Left renal cortex interstitium (tissue), 4 donors: ENCODE measurements around the gene MYDGF. TPM values are rescaled to one million over a fixed set of nuclear protein-coding genes. Genes with fewer than 3 reads are reported as not detected.

Experiments
- DNase-seq, 4 donors: peaks; one replicate each; pipeline ENCODE4 v3.0.0-alpha.2; 2013; ENCODE audit warnings: low read depth in 4 of 4, low spot score in 2 of 4, missing footprints in 1 of 4
- polyA plus RNA-seq, 4 donors: library from polyadenylated mRNA; unstranded; fragments of 120-200 nt; gene quantifications; one replicate each; pipeline ENCODE4 v1.2.1, GENCODE V29; 2013; ENCODE audit not compliant: insufficient read length in 4 of 4

MYDGF gene
- polyA plus RNA-seq, 4 donors, result 71.6 to 103 (median 75.3) TPM

DNA sequence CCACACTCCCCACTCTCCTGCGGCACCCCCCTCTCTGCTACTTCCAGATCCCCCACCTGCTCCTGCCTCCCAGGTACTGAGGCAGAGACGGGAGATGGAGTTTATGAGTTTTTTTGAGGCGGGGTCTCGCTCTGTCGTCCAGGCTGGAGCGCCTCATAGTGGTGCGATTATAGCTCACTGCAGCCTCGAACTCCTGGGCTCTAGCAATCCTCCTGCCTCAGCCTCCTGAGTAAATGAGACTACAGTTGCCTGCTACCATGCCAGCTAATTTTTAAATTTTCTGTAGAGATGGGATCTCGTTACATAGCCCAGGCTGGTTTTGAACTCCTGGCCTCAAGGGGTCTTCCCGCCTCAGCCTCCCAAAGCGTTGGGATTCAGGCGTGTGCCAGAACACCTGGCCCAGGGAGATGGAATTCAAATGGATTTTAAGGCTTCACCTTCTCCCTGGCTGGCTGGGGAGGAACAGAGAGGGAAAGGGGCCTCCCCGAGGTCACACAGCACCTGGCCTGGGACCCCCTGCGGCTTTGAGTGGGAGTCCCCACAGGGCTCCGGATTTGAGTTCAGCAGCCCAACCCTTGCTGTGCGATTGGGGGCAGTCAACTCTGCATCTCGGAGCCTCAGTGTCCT, 50.4 kb downstream of the MYDGF start:
- no peak for DNase-seq

DNA sequence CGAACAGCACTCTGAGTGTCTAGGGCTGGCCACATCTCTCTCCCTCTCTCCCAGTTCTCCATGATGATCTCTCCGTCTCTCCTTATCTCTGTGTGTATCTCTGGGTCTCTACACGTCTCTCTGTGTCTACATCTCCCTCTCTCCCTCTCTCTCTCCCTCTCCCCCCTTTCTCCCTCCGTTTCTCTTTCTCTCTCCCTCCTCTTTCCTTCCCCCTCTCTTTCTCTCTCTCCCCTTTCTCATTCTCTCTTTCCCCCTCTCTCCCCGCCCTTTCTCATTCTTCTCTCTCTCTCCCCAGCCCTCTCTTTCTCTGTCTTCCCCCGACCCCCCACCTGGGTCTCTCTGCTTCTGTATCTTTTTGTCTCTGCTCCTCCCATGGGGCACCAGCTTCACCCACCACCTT, 52.1 kb downstream of the MYDGF start:
- DNase-seq, result no peak

DNA sequence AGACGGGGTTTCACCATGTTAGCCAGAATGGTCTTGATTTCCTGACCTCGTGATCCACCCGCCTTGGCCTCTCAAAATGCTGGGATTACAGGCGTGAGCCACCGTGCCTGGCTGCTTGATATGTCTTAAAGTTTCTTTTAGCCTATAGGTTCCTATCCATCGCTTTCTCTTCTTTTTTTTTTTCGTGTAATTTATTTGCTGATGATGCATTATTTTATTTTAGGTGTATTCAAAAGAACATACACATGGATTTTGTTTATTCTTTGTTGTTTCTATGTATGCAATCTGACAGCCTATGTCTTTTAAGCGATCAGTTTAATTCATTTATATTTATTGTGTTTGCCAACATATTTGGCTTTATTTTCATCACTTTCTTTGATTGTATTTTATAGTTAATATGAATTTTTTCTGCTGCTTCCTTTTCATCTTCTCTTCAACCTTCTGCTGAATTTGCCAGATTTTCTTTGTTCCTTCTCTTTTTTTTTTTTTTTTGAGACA, 56.8 kb downstream of the MYDGF start:
- no peak for DNase-seq

- no peak for DNase-seq
Observed at GRCh38 chr19:4609878-4610511, 60.1 kb downstream of the MYDGF start.

Other genes starting within 250 kb of the MYDGF start
- gene UBXN6, start 212.5 kb downstream of the MYDGF start, polyA plus RNA-seq, result 100 to 1,000 TPM in 2 of 4 donors, 10 to 100 TPM in 2; 84.2 to 129 (median 112) TPM
- gene HDGFL2, start 198.0 kb downstream of the MYDGF start, polyA plus RNA-seq, result 10 to 100 TPM; 61.5 to 96.9 (median 89.2) TPM
- 1 to 10 TPM in 2 of 4 donors, under 1 TPM in 2; 0.48 to 2.2 (median 1.1) TPM for gene PLIN4, start 151.9 kb downstream of the MYDGF start, polyA plus RNA-seq
- 10 to 100 TPM in 1 of 4 donors, 1 to 10 TPM in 3; 2.6 to 12.3 (median 5.4) TPM for gene PLIN5, start 135.1 kb downstream of the MYDGF start, polyA plus RNA-seq
- 1 to 10 TPM in 2 of 4 donors, under 1 TPM in 2; 0.68 to 1.5 (median 1.2) TPM for gene LRG1, start 130.3 kb downstream of the MYDGF start, polyA plus RNA-seq
- 1 to 10 TPM; 2.4 to 4.0 (median 2.9) TPM for gene SEMA6B, start 110.7 kb downstream of the MYDGF start, polyA plus RNA-seq
- gene TNFAIP8L1, start 30.8 kb downstream of the MYDGF start, polyA plus RNA-seq, result 10 to 100 TPM; 12.8 to 15.1 (median 13.4) TPM
- 10 to 100 TPM; 19.5 to 32.9 (median 26.1) TPM for gene DPP9, start 53.5 kb upstream of the MYDGF start, polyA plus RNA-seq
- 1 to 10 TPM; 1.4 to 3.3 (median 2.2) TPM for gene FEM1A, start 121.4 kb upstream of the MYDGF start, polyA plus RNA-seq
- gene TICAM1, start 161.4 kb upstream of the MYDGF start, polyA plus RNA-seq, result 1 to 10 TPM; 5.2 to 8.3 (median 6.3) TPM
- gene PLIN3, start 197.3 kb upstream of the MYDGF start, polyA plus RNA-seq, result 10 to 100 TPM; 38.6 to 57.9 (median 53.3) TPM
- under 1 TPM in 1 of 4 donors, not detected in 3; 0.06 TPM for gene ARRDC5, start 232.6 kb upstream of the MYDGF start, polyA plus RNA-seq
- 10 to 100 TPM; 27.5 to 43.4 (median 37.1) TPM for gene UHRF1, start 239.2 kb upstream of the MYDGF start, polyA plus RNA-seq